ENCODE results near the gene SUPT20H. TPM values are rescaled to one million over a fixed set of nuclear protein-coding genes. Genes with fewer than 3 reads are reported as not detected.
A peak's percentile ranks its signal among the peaks of the same experiment; 100 is the strongest.

Gene SUPT20H
- total RNA-seq, 1 experiment from 2014 or later = 82.6 TPM

GRCh38 chr13:37049810-37050209, 9.7 kb downstream of the SUPT20H start:
- BruUV-seq (replicated peaks) = no TSS peak
- intact Hi-C loops (cut with micrococcal nuclease; ENCODE audit: unreplicated experiment) = loop anchor here (10.0 kb wide), 3 partner anchors 45 to 755 kb away; partner anchors contain the start of genes CCDC169 and EXOSC8
- TF ChIP-seq, protein P1, sequence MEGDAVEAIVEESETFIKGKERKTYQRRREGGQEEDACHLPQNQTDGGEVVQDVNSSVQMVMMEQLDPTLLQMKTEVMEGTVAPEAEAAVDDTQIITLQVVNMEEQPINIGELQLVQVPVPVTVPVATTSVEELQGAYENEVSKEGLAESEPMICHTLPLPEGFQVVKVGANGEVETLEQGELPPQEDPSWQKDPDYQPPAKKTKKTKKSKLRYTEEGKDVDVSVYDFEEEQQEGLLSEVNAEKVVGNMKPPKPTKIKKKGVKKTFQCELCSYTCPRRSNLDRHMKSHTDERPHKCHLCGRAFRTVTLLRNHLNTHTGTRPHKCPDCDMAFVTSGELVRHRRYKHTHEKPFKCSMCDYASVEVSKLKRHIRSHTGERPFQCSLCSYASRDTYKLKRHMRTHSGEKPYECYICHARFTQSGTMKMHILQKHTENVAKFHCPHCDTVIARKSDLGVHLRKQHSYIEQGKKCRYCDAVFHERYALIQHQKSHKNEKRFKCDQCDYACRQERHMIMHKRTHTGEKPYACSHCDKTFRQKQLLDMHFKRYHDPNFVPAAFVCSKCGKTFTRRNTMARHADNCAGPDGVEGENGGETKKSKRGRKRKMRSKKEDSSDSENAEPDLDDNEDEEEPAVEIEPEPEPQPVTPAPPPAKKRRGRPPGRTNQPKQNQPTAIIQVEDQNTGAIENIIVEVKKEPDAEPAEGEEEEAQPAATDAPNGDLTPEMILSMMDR (conservative IDR thresholded peaks at IDR 0.05; ENCODE audit: low read depth, low read length) = peak; percentile 48
- TF ChIP-seq EZH2 (IDR thresholded peaks at IDR 0.05; ENCODE audit: borderline replicate concordance, low read depth, low read length, poor library complexity, severe bottlenecking) = no peak
- no peaks in the 10 kb centered on the region for H3K27me3 ChIP-seq (replicated peaks; ENCODE audit: insufficient read depth, low read depth, low read length, poor library complexity)
- H3K36me3 ChIP-seq (ENCODE audit: insufficient read depth, low read length, poor library complexity, severe bottlenecking) = peaks cover 19% of the 10 kb centered on the region
- ChIA-PET POLR2A (ENCODE audit: low non-redundant PET) (no interaction called here), CTCF (no interaction called here)
- H3K9me3 ChIP-seq (ENCODE audit: low read depth, low read length, poor library complexity, severe bottlenecking) = no peaks in the 10 kb centered on the region
- H3K27ac ChIP-seq (ENCODE audit: low read depth, low read length, poor library complexity, severe bottlenecking) = no peak overlapping the region
- H3K4me1 ChIP-seq (ENCODE audit: insufficient read depth, low read length, poor library complexity, severe bottlenecking) = peaks cover 24% of the 10 kb centered on the region
- no peak for DNase-seq (ENCODE audit: low spot score)
- no peak overlapping the region for H3K4me3 ChIP-seq (ENCODE audit: low read depth, low read length, poor library complexity, severe bottlenecking)

DNA sequence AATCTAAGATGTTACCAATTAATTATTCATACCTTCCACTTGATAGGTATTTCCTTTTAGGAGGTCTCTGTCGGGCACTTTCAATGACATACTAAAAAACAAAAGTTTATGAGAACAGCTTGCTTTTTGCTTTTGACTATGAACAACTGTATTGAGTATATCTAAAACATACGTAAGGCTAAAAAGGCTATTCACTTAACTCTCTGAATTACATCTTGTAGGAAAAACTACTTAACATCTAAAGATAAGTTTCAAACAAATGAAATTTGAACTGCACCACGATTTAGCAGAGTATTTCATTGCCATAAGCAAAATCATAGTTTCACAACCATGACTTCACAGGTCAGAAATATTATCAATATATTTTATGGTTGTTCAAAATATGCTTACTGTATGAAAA, 11.6 kb downstream of the SUPT20H start:
- Histone ChIP-seq H3K36me3 (ENCODE audit: insufficient read depth, low read length, poor library complexity, severe bottlenecking) (peaks cover 38% of the 10 kb centered on the region), H3K27ac (ENCODE audit: low read depth, low read length, poor library complexity, severe bottlenecking) (no peak overlapping the region), H3K4me1 (ENCODE audit: insufficient read depth, low read length, poor library complexity, severe bottlenecking) (peaks cover 24% of the 10 kb centered on the region), H3K4me3 (ENCODE audit: low read depth, low read length, poor library complexity, severe bottlenecking) (no peak overlapping the region), H3K27me3 (replicated peaks; ENCODE audit: insufficient read depth, low read depth, low read length, poor library complexity) (no peaks in the 10 kb centered on the region), H3K9me3 (ENCODE audit: low read depth, low read length, poor library complexity, severe bottlenecking) (no peaks in the 10 kb centered on the region)
- CTCF ChIA-PET = no interaction called here
- no peak for DNase-seq (ENCODE audit: low spot score)
- intact Hi-C loops (cut with micrococcal nuclease; ENCODE audit: unreplicated experiment) = loop anchor here (10.0 kb wide), 1 partner anchor 753 kb away; the partner anchor contains the start of gene CCDC169
- POLR2A ChIA-PET (ENCODE audit: low non-redundant PET) = no interaction called here
- TF ChIP-seq, protein P1 (conservative IDR thresholded peaks at IDR 0.05; ENCODE audit: low read depth, low read length) = no peak
- TF ChIP-seq EZH2 (IDR thresholded peaks at IDR 0.05; ENCODE audit: borderline replicate concordance, low read depth, low read length, poor library complexity, severe bottlenecking) = no peak
- BruUV-seq (replicated peaks) = no TSS peak

GRCh38 chr13:37047032-37047431, 12.5 kb downstream of the SUPT20H start:
- ChIA-PET CTCF (no interaction called here), POLR2A (ENCODE audit: low non-redundant PET) (no interaction called here)
- Histone ChIP-seq H3K36me3 (ENCODE audit: insufficient read depth, low read length, poor library complexity, severe bottlenecking) (peaks cover 45% of the 10 kb centered on the region), H3K4me3 (ENCODE audit: low read depth, low read length, poor library complexity, severe bottlenecking) (no peak overlapping the region), H3K27me3 (replicated peaks; ENCODE audit: insufficient read depth, low read depth, low read length, poor library complexity) (no peaks in the 10 kb centered on the region), H3K27ac (ENCODE audit: low read depth, low read length, poor library complexity, severe bottlenecking) (no peak overlapping the region), H3K4me1 (ENCODE audit: insufficient read depth, low read length, poor library complexity, severe bottlenecking) (peaks cover 24% of the 10 kb centered on the region), H3K9me3 (ENCODE audit: low read depth, low read length, poor library complexity, severe bottlenecking) (no peaks in the 10 kb centered on the region)
- intact Hi-C loops (cut with micrococcal nuclease; ENCODE audit: unreplicated experiment) = loop anchor here (10.0 kb wide), 1 partner anchor 752 kb away; the partner anchor contains the start of gene CCDC169
- no peak for TF ChIP-seq EZH2 (IDR thresholded peaks at IDR 0.05; ENCODE audit: borderline replicate concordance, low read depth, low read length, poor library complexity, severe bottlenecking)
- TF ChIP-seq, protein P1 (conservative IDR thresholded peaks at IDR 0.05; ENCODE audit: low read depth, low read length) = no peak
- no TSS peak for BruUV-seq (replicated peaks)
- no peak for DNase-seq (ENCODE audit: low spot score)

All from A673 (cell line).